HEK293 (cell line): ENCODE results near the gene HMGXB4.

Experiments used
- CTCF ChIA-PET: fragments of 350-600 bp; formaldehyde crosslinking; extraction: SDS; loops from one replicate; lab custom pipeline; 2021; ENCODE audit warnings: antibody characterized with exemption; lab: Yijun Ruan, JAX
- POLR2A ChIA-PET: fragments of 300-600 bp; formaldehyde crosslinking; extraction: SDS; loops from one replicate; lab custom pipeline; 2020; ENCODE audit warnings: antibody characterized with exemption, inconsistent platforms; lab: Yijun Ruan, JAX
- H3K27ac ChIP-seq: fragments of 200-500 bp; sonication (Bioruptor generic); 2 replicates; pipeline ENCODE4 v1.5.1; 2014; ENCODE audit warnings: low read depth, low read length, control low read depth, inconsistent platforms; ENCODE audit errors: extremely low read depth
- H3K36me3 ChIP-seq, 2 experiments: fragments of 200-500 bp in 1 of 2; sonication (Bioruptor generic) in 1 of 2; 1 replicate in 1 of 2; 2 replicates in 1 of 2; pipeline ENCODE4 v1.5.1; 2014 to 2017; ENCODE audit warnings: inconsistent platforms in 2 of 2, low read length in 2 of 2; ENCODE audit not compliant: control insufficient read depth in 2 of 2, insufficient read depth in 1 of 2
- H3K4me1 ChIP-seq: fragments of 200-500 bp; sonication (Bioruptor generic); 2 replicates; pipeline ENCODE4 v1.5.1; 2014; ENCODE audit warnings: mild to moderate bottlenecking, low read length, inconsistent platforms; ENCODE audit not compliant: control insufficient read depth, insufficient read depth
- H3K4me3 ChIP-seq: 2 replicates; pipeline ENCODE4 v1.5.1; 2011; ENCODE audit warnings: low read depth, mild to moderate bottlenecking, control low read depth, low read length, moderate library complexity
- H3K9me3 ChIP-seq: fragments of 200-500 bp; sonication (Bioruptor generic); 2 replicates; pipeline ENCODE4 v1.5.1; 2014; ENCODE audit warnings: low read depth, low read length, inconsistent platforms; ENCODE audit not compliant: control insufficient read depth, insufficient read depth
- HOXA7 ChIP-seq: sonication (generic); formaldehyde crosslinking; IDR thresholded peaks from 2 replicates; pipeline ENCODE4 v1.8.1; 2022; ENCODE audit warnings: missing genetic modification reagents, borderline replicate concordance
- TCF7L2 ChIP-seq: IDR thresholded peaks from 2 replicates; pipeline ENCODE4 v1.6.1; 2011; ENCODE audit warnings: low read depth, mild to moderate bottlenecking, inconsistent platforms, low read length, moderate library complexity, borderline replicate concordance
- ZBTB1 ChIP-seq: fragments of 450-650 bp; formaldehyde crosslinking; IDR thresholded peaks from 2 replicates; pipeline ENCODE4 v1.5.1; 2016; ENCODE audit warnings: missing biosample characterization, missing genetic modification characterization
- ZBTB48 ChIP-seq: fragments of 450-650 bp; formaldehyde crosslinking; IDR thresholded peaks from 2 replicates; pipeline ENCODE4 v1.5.1; 2016; ENCODE audit warnings: missing biosample characterization, missing genetic modification characterization
- ZFHX2 ChIP-seq: fragments of 450-650 bp; formaldehyde crosslinking; conservative IDR thresholded peaks from 2 replicates; pipeline ENCODE4 v1.5.1; 2016; ENCODE audit warnings: missing biosample characterization, missing genetic modification characterization
- ZIC2 ChIP-seq: fragments of 450-650 bp; formaldehyde crosslinking; IDR thresholded peaks from 2 replicates; pipeline ENCODE4 v1.5.1; 2016; ENCODE audit warnings: missing biosample characterization, missing genetic modification characterization
- ZNF157 ChIP-seq: fragments of 450-650 bp; formaldehyde crosslinking; IDR thresholded peaks from 2 replicates; pipeline ENCODE4 v1.5.1; 2016; ENCODE audit warnings: missing biosample characterization, missing genetic modification characterization
- ZNF174 ChIP-seq: fragments of 450-650 bp; formaldehyde crosslinking; IDR thresholded peaks from 2 replicates; pipeline ENCODE4 v1.5.0; 2017; ENCODE audit warnings: missing biosample characterization, mild to moderate bottlenecking, missing genetic modification characterization
- ZNF354C ChIP-seq: fragments of 450-650 bp; formaldehyde crosslinking; IDR thresholded peaks from 2 replicates; pipeline ENCODE4 v1.5.1; 2016; ENCODE audit warnings: missing biosample characterization, missing genetic modification characterization, low read depth, borderline replicate concordance
- ZNF394 ChIP-seq: fragments of 450-650 bp; formaldehyde crosslinking; IDR thresholded peaks from 2 replicates; pipeline ENCODE4 v1.5.1; 2016; ENCODE audit warnings: missing biosample characterization, missing genetic modification characterization, mild to moderate bottlenecking, moderate library complexity, borderline replicate concordance
- ZNF626 ChIP-seq: fragments of 450-650 bp; sonication (Bioruptor Pico); formaldehyde crosslinking; IDR thresholded peaks from 2 replicates; pipeline ENCODE4 v1.5.1; 2018; ENCODE audit warnings: missing biosample characterization, missing genetic modification characterization, inconsistent platforms
- ZNF670 ChIP-seq: fragments of 450-650 bp; formaldehyde crosslinking; IDR thresholded peaks from 2 replicates; pipeline ENCODE4 v1.5.1; 2016; ENCODE audit warnings: missing biosample characterization, missing genetic modification characterization, low read depth
- ZNF677 ChIP-seq: fragments of 450-650 bp; IDR thresholded peaks from 2 replicates; pipeline ENCODE4 v1.5.0; 2018; ENCODE audit warnings: missing biosample characterization, mild to moderate bottlenecking, missing genetic modification characterization, moderate library complexity
- ZNF76 ChIP-seq: fragments of 450-650 bp; formaldehyde crosslinking; IDR thresholded peaks from 2 replicates; pipeline ENCODE4; 2016; ENCODE audit warnings: low read depth, missing biosample characterization, missing genetic modification characterization, borderline replicate concordance
- ZNF776 ChIP-seq: fragments of 450-650 bp; formaldehyde crosslinking; IDR thresholded peaks from 2 replicates; pipeline ENCODE4 v1.5.0; 2017; ENCODE audit warnings: missing biosample characterization, missing genetic modification characterization, borderline replicate concordance
- ZNF791 ChIP-seq: fragments of 450-650 bp; formaldehyde crosslinking; IDR thresholded peaks from 2 replicates; pipeline ENCODE4 v1.5.1; 2016; ENCODE audit warnings: missing biosample characterization, missing genetic modification characterization
- ZNF837 ChIP-seq: fragments of 450-650 bp; formaldehyde crosslinking; IDR thresholded peaks from 2 replicates; pipeline ENCODE4 v1.5.1; 2016; ENCODE audit warnings: missing biosample characterization, missing genetic modification characterization
- TF ChIP-seq, protein P1 (sequence below): fragments of 450-650 bp; formaldehyde crosslinking; IDR thresholded peaks from 2 replicates; pipeline ENCODE4 v1.5.1; 2016; ENCODE audit warnings: missing biosample characterization, missing genetic modification characterization
- TF ChIP-seq, protein P2 (sequence below): fragments of 450-650 bp; formaldehyde crosslinking; IDR thresholded peaks from 2 replicates; pipeline ENCODE4 v1.5.1; 2017; ENCODE audit warnings: missing biosample characterization, missing genetic modification characterization
- TF ChIP-seq, protein P3 (sequence below): fragments of 450-650 bp; formaldehyde crosslinking; IDR thresholded peaks from 2 replicates; pipeline ENCODE4 v1.5.1; 2016; ENCODE audit warnings: missing biosample characterization, missing genetic modification characterization
- TF ChIP-seq, protein P4 (sequence below): fragments of 450-650 bp; formaldehyde crosslinking; IDR thresholded peaks from 2 replicates; pipeline ENCODE4 v1.5.1; 2016; ENCODE audit warnings: missing biosample characterization, missing genetic modification characterization
- TF ChIP-seq, protein P5 (sequence below): fragments of 450-650 bp; IDR thresholded peaks from 2 replicates; pipeline ENCODE4 v1.5.1; 2018; ENCODE audit warnings: missing biosample characterization, missing genetic modification characterization
- TF ChIP-seq, protein P6 (sequence below): fragments of 450-650 bp; formaldehyde crosslinking; IDR thresholded peaks from 2 replicates; pipeline ENCODE4 v1.5.1; 2017; ENCODE audit warnings: missing biosample characterization, missing genetic modification characterization

HMGXB4 gene

DNA sequence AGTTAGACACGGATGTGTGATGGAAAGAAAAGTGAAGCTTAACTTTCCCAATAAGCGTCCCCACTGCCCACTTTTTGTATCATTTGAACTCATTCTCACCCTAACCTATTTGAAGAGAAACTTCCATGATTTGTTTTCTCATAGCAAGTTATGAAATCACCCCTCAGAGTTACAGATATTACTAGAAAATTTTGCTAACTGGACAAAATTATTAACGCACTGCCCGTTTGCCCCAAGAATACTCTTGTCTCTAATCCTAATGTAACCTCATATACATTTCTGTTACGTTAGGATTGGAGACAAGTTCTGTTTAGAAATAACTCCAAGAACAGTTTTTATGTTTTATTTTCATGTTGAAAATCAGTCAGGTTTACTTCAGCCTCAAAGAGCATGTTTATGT, 67.9 kb downstream of the HMGXB4 start (continued):
- TF ChIP-seq ZNF677, result no peak
- TF ChIP-seq ZNF776 (tag by site-specific recombination), result no peak
- no peak for TF ChIP-seq ZBTB48 (tag by site-specific recombination)

DNA sequence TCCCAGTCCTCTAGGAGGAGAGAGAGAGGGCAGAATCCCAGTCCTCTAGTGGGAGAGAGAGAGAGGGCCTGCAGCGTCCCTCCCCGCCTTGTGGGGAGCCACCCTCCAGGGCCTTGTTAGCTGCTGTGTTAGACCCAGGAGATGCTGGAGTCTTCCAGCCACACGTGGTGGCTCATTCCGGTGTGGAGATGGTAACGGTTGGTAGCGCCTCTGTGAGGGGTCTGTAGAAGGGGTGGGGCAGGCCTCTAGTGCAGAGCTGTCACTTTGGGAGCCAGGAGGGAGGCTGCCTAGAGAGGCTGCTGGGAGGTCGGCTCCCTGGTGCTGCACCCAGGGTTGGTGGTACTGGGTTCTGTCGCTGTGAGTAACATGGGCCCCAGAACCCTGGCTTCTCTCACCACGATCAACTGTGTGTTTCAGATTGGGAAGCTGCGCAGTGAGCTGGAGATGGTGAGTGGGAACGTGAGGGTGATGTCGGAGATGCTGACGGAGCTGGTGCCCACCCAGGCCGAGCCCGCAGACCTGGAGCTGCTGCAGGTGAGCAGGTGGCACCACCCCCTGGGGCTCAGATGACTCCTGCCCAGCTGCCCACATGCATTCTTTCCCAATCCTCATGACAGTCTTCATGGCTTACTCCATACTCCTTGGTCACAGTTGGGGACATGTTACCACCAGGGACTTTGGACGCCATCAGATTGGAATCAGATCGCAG, 69.7 kb downstream of the HMGXB4 start:
- TF ChIP-seq ZIC2 (tag by site-specific recombination), result peak; percentile 75
- TF ChIP-seq, protein P1, sequence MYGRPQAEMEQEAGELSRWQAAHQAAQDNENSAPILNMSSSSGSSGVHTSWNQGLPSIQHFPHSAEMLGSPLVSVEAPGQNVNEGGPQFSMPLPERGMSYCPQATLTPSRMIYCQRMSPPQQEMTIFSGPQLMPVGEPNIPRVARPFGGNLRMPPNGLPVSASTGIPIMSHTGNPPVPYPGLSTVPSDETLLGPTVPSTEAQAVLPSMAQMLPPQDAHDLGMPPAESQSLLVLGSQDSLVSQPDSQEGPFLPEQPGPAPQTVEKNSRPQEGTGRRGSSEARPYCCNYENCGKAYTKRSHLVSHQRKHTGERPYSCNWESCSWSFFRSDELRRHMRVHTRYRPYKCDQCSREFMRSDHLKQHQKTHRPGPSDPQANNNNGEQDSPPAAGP (tag by site-specific recombination), result no peak
- TF ChIP-seq ZNF837, result no peak
- TF ChIP-seq ZNF791 (tag by site-specific recombination), result no peak
- TF ChIP-seq, all 188 proteins: peak for 1
- Histone ChIP-seq H3K4me3 (no peak overlapping the region), H3K27ac (no peak overlapping the region), H3K36me3 (peaks cover 4 to 92% of the 10 kb centered on the region in 2 experiments; a peak in 2 of 3 replicates), H3K4me1 (no peaks in the 10 kb centered on the region), H3K9me3 (no peaks in the 10 kb centered on the region)
- POLR2A ChIA-PET, result no interaction called here
- CTCF ChIA-PET, result interaction anchor here (0.6 kb wide), 1 partner anchor 189 kb away, joined by 3 read pairs; no protein-coding TSS in a partner anchor

DNA sequence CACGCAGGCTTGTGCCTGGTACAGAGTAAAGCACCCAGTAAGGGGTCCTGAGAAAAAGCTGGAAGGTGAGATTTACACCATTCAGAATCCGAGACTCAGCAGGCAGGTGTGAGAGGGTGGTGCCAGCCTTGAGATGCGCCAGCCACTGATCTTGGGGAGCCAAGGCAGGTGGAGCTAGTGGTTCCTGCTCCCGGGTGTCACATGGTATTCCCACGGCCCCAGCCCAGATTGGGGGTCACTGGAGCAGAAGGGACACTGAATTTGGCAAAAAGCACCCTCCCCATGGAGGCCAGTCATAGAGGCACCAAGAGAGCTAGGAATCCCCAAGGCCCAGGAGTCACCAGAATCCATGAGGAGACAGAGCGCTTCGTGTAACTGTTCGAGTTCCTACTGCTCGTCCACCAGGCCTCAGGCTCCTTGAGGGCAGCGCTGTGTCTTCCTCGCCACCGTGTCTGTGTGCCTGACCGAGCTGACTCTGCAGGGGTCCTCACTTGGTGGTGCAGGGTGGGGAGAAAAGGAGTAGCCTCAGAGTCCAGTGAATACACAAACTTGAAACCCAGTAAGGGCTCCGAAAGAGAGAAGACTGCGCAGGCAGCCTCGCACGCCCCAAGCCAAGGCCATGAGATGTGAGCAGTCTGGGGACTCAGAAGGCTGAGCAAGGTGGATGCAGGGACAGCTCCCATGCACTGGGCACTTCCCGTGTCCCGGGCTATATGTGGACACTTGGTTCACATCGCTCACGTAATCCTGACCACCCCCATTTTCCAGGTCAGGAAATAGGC, 70.6 kb downstream of the HMGXB4 start:
- H3K4me1 ChIP-seq, result no peaks in the 10 kb centered on the region
- POLR2A ChIA-PET, result no interaction called here
- CTCF ChIA-PET, result no interaction called here

More for the DNA sequence above, 70.6 kb downstream of the HMGXB4 start:
- Histone ChIP-seq H3K4me3 (no peak overlapping the region), H3K9me3 (no peaks in the 10 kb centered on the region), H3K36me3 (peaks cover 4 to 92% of the 10 kb centered on the region in 2 experiments; a peak in 2 of 3 replicates), H3K27ac (no peak overlapping the region)
- no peak for TF ChIP-seq ZNF157
- TF ChIP-seq, protein P2, sequence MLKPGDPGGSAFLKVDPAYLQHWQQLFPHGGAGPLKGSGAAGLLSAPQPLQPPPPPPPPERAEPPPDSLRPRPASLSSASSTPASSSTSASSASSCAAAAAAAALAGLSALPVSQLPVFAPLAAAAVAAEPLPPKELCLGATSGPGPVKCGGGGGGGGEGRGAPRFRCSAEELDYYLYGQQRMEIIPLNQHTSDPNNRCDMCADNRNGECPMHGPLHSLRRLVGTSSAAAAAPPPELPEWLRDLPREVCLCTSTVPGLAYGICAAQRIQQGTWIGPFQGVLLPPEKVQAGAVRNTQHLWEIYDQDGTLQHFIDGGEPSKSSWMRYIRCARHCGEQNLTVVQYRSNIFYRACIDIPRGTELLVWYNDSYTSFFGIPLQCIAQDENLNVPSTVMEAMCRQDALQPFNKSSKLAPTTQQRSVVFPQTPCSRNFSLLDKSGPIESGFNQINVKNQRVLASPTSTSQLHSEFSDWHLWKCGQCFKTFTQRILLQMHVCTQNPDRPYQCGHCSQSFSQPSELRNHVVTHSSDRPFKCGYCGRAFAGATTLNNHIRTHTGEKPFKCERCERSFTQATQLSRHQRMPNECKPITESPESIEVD, result no peak
- TF ChIP-seq, protein P3, sequence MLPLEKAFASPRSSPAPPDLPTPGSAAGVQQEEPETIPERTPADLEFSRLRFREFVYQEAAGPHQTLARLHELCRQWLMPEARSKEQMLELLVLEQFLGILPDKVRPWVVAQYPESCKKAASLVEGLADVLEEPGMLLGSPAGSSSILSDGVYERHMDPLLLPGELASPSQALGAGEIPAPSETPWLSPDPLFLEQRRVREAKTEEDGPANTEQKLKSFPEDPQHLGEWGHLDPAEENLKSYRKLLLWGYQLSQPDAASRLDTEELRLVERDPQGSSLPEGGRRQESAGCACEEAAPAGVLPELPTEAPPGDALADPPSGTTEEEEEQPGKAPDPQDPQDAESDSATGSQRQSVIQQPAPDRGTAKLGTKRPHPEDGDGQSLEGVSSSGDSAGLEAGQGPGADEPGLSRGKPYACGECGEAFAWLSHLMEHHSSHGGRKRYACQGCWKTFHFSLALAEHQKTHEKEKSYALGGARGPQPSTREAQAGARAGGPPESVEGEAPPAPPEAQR, result no peak
- no peak for TF ChIP-seq ZFHX2
- no peak for TF ChIP-seq ZNF837
- TF ChIP-seq ZNF354C, result no peak
- TF ChIP-seq, protein P4, sequence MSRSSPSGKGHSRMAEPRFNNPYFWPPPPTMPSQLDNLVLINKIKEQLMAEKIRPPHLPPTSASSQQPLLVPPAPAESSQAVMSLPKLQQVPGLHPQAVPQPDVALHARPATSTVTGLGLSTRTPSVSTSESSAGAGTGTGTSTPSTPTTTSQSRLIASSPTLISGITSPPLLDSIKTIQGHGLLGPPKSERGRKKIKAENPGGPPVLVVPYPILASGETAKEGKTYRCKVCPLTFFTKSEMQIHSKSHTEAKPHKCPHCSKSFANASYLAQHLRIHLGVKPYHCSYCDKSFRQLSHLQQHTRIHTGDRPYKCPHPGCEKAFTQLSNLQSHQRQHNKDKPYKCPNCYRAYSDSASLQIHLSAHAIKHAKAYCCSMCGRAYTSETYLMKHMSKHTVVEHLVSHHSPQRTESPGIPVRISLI (tag by site-specific recombination), result no peak
- TF ChIP-seq ZNF670 (tag by site-specific recombination), result no peak
- TF ChIP-seq, protein P5, sequence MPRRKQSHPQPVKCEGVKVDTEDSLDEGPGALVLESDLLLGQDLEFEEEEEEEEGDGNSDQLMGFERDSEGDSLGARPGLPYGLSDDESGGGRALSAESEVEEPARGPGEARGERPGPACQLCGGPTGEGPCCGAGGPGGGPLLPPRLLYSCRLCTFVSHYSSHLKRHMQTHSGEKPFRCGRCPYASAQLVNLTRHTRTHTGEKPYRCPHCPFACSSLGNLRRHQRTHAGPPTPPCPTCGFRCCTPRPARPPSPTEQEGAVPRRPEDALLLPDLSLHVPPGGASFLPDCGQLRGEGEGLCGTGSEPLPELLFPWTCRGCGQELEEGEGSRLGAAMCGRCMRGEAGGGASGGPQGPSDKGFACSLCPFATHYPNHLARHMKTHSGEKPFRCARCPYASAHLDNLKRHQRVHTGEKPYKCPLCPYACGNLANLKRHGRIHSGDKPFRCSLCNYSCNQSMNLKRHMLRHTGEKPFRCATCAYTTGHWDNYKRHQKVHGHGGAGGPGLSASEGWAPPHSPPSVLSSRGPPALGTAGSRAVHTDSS (tag by site-specific recombination), result no peak
- TF ChIP-seq TCF7L2, result no peak
- no peak for TF ChIP-seq ZNF76 (tag by site-specific recombination)
- TF ChIP-seq, protein P6, sequence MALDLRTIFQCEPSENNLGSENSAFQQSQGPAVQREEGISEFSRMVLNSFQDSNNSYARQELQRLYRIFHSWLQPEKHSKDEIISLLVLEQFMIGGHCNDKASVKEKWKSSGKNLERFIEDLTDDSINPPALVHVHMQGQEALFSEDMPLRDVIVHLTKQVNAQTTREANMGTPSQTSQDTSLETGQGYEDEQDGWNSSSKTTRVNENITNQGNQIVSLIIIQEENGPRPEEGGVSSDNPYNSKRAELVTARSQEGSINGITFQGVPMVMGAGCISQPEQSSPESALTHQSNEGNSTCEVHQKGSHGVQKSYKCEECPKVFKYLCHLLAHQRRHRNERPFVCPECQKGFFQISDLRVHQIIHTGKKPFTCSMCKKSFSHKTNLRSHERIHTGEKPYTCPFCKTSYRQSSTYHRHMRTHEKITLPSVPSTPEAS (tag by site-specific recombination), result no peak
- TF ChIP-seq HOXA7 (CRISPR knock-in tag), result no peak
- no peak for TF ChIP-seq ZNF626 (tag by site-specific recombination)
- TF ChIP-seq ZBTB1 (tag by site-specific recombination), result no peak
- TF ChIP-seq ZNF394 (tag by site-specific recombination), result no peak
- no peak for TF ChIP-seq ZNF174 (tag by site-specific recombination)
